ENCODE results near the gene DGCR6. TPM values are rescaled to one million over a fixed set of nuclear protein-coding genes. Genes with fewer than 3 reads are reported as not detected.
"Not testable (repeated sequence)": the region's sequence is repeated elsewhere in the genome, so short reads cannot be mapped to it uniquely, and the experiment has no call there.

DGCR6 gene
- total and polyA plus RNA-seq, 12 donors: 0.81 to 12.7 (median 2.5) TPM

- DNase-seq: peak in 5 of 7 donors; percentile 11 to 59 (median 46)
- 72 to 100% (median 90%) methylated on average over 3 to 6 of the region's 7 CpGs for WGBS, 4 donors
- intact Hi-C loops (cut with DNase I): not testable (repeated sequence)
Observed at GRCh38 chr22:18896037-18896657, 10.0 kb upstream of the DGCR6 start.

GRCh38 chr22:18906410-18906745, 258 bp downstream of the DGCR6 start:
- WGBS, 4 donors: no CpG with 5 or more reads among the region's 36 CpGs
- intact Hi-C loops (cut with DNase I); H3K9me3 ChIP-seq (replicated peaks in 1 of 3); DNase-seq; H3K27ac ChIP-seq; H3K36me3 ChIP-seq (replicated peaks in 1 of 2); H3K4me1 ChIP-seq (replicated peaks in 1 of 2); H3K4me3 ChIP-seq; H3K27me3 ChIP-seq: not testable (repeated sequence)

More at GRCh38 chr22:18896037-18896657, 10.0 kb upstream of the DGCR6 start:
- H3K4me3 ChIP-seq; H3K9me3 ChIP-seq (replicated peaks in 1 of 3); H3K36me3 ChIP-seq (replicated peaks in 1 of 2); H3K27ac ChIP-seq; H3K4me1 ChIP-seq (replicated peaks in 1 of 2); H3K27me3 ChIP-seq: not testable (repeated sequence)

GRCh38 chr22:18906896-18907295, 776 bp downstream of the DGCR6 start:
- no peak overlapping the region for H3K27ac ChIP-seq
- H3K4me3 ChIP-seq: no peak overlapping the region
- 72% methylated on average over 6 of the region's 13 CpGs; no CpG with 5 or more reads in 3 of the 4 donors for WGBS, 4 donors
- intact Hi-C loops (cut with DNase I): no loop called here
- H3K27me3 ChIP-seq: no peaks in the 10 kb centered on the region
- DNase-seq: peak in 1 of 7 donors; percentile 17
- TF ChIP-seq CTCF (IDR thresholded peaks at IDR 0.05) (no peak), POLR2A (IDR thresholded peaks at IDR 0.05) (no peak)
- no peaks in the 10 kb centered on the region for H3K4me1 ChIP-seq (replicated peaks in 1 of 2)
- no peaks in the 10 kb centered on the region for H3K9me3 ChIP-seq (replicated peaks in 1 of 3)
- H3K36me3 ChIP-seq (replicated peaks in 1 of 2): no peaks in the 10 kb centered on the region

GRCh38 chr22:18909556-18909955, 3.4 kb downstream of the DGCR6 start:
- Histone ChIP-seq H3K36me3 (replicated peaks in 1 of 2) (no peaks in the 10 kb centered on the region), H3K9me3 (replicated peaks in 1 of 3) (no peaks in the 10 kb centered on the region), H3K27me3 (no peaks in the 10 kb centered on the region), H3K27ac (no peak overlapping the region), H3K4me3 (no peak overlapping the region), H3K4me1 (replicated peaks in 1 of 2) (no peaks in the 10 kb centered on the region)
- WGBS, 4 donors: 97% methylated on average over 3 of the region's 5 CpGs; no CpG with 5 or more reads in 3 of the 4 donors
- intact Hi-C loops (cut with DNase I): no loop called here
- DNase-seq: peak in 1 of 7 donors; percentile 12
- TF ChIP-seq POLR2A (IDR thresholded peaks at IDR 0.05): no peak
- TF ChIP-seq CTCF (IDR thresholded peaks at IDR 0.05): no peak

- H3K4me3 ChIP-seq; H3K36me3 ChIP-seq (replicated peaks in 1 of 2); intact Hi-C loops (cut with DNase I); H3K4me1 ChIP-seq (replicated peaks in 1 of 2); DNase-seq; H3K27ac ChIP-seq; H3K9me3 ChIP-seq (replicated peaks in 1 of 3); H3K27me3 ChIP-seq: not testable (repeated sequence)
- no CpG with 5 or more reads among the region's 2 CpGs for WGBS, 4 donors
Observed at GRCh38 chr22:18911535-18911934, 5.4 kb downstream of the DGCR6 start.

- H3K9me3 ChIP-seq (replicated peaks in 1 of 3); H3K27me3 ChIP-seq; intact Hi-C loops (cut with DNase I); H3K36me3 ChIP-seq (replicated peaks in 1 of 2); DNase-seq; H3K4me3 ChIP-seq; H3K27ac ChIP-seq; H3K4me1 ChIP-seq (replicated peaks in 1 of 2): not testable (repeated sequence)
- no CpG with 5 or more reads among the region's 10 CpGs for WGBS, 4 donors
Observed at GRCh38 chr22:18912264-18912946, 6.3 kb downstream of the DGCR6 start.

GRCh38 chr22:18914558-18914957, 8.4 kb downstream of the DGCR6 start:
- intact Hi-C loops (cut with DNase I); H3K36me3 ChIP-seq (replicated peaks in 1 of 2): not testable (repeated sequence)
- whole genome bisulfite sequencing, 4 donors: no CpG with 5 or more reads among the region's 10 CpGs

GRCh38 chr22:18915550-18915949, 9.4 kb downstream of the DGCR6 start:
- H3K9me3 ChIP-seq (replicated peaks in 1 of 3); H3K27me3 ChIP-seq; DNase-seq; H3K4me3 ChIP-seq; intact Hi-C loops (cut with DNase I); H3K27ac ChIP-seq; H3K4me1 ChIP-seq (replicated peaks in 1 of 2); H3K36me3 ChIP-seq (replicated peaks in 1 of 2): not testable (repeated sequence)
- no CpG with 5 or more reads among the region's 9 CpGs for WGBS, 4 donors

More at GRCh38 chr22:18914558-18914957, 8.4 kb downstream of the DGCR6 start:
- H3K27me3 ChIP-seq; H3K27ac ChIP-seq; H3K4me1 ChIP-seq (replicated peaks in 1 of 2); DNase-seq; H3K4me3 ChIP-seq; H3K9me3 ChIP-seq (replicated peaks in 1 of 3): not testable (repeated sequence)

GRCh38 chr22:18917818-18918217, 11.7 kb downstream of the DGCR6 start:
- H3K4me1 ChIP-seq (replicated peaks in 1 of 2); intact Hi-C loops (cut with DNase I); DNase-seq; H3K27me3 ChIP-seq; H3K27ac ChIP-seq; H3K9me3 ChIP-seq (replicated peaks in 1 of 3); H3K4me3 ChIP-seq; H3K36me3 ChIP-seq (replicated peaks in 1 of 2): not testable (repeated sequence)
- WGBS, 4 donors: 36 to 67% methylated on average over 1 of the region's 3 CpGs; no CpG with 5 or more reads in 2 of the 4 donors
